ENCODE data around the gene GNB1L.

The GNB1L gene, protein sequence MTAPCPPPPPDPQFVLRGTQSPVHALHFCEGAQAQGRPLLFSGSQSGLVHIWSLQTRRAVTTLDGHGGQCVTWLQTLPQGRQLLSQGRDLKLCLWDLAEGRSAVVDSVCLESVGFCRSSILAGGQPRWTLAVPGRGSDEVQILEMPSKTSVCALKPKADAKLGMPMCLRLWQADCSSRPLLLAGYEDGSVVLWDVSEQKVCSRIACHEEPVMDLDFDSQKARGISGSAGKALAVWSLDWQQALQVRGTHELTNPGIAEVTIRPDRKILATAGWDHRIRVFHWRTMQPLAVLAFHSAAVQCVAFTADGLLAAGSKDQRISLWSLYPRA

GRCh38 chr22:19854778-19855503 lies at the start of gene GNB1L, which contains the start of gene RTL10:
TSS of gene GNB1L (minus strand) at chr22:19854874. CDS start at chr22:19821355, 33,519 bp downstream.
TSS of gene RTL10 (minus strand) at chr22:19854874. CDS start at chr22:19852261, 2,613 bp downstream.
- peak; percentile 90 for DNase-seq (ENCODE audit: low spot score)

DNA sequence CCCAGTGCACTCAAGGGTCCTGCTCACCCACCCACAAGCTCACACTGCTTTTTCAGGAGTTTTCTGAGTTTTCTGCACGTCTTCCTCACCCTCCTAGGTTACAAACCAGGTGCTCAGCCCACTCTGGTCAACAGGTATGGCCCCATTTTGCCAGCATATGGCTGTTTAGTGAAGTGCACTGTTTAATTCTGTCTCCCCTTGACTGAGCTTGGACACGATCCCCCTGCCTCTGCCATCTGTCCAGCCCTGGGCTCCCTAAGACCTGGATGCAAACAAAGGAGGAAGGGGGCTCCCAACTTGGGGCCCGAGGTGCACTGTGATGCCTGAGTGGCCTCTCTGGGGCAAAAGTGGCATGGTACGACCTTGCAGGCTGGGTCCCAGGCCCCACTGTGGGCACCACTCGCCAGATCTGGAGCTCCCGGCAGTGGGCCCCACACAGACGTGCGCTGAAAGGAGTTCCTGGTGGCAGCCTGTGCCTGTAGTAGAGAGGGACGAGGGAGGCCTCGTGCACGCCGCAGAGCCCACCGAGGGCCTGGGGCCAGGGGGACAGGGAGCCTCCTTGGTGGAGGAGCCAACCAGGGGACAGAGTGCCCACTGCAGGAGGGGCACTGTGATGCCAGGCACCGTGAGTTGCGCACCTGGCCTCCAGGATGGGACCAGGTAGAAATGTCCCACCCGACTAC lies 49.6 kb upstream of the GNB1L start:
- no peak for DNase-seq (ENCODE audit: low spot score)

- DNase-seq (ENCODE audit: low spot score), result no peak
Measured at GRCh38 chr22:19903513-19903912, 48.8 kb upstream of the GNB1L start.

GRCh38 chr22:19903031-19903430 lies 48.4 kb upstream of the GNB1L start:
- DNase-seq (ENCODE audit: low spot score), result no peak

- no peak for DNase-seq (ENCODE audit: low spot score)
Measured at GRCh38 chr22:19902245-19902715, 47.6 kb upstream of the GNB1L start.

GRCh38 chr22:19901577-19902244 lies 47.0 kb upstream of the GNB1L start:
- no peak for DNase-seq (ENCODE audit: low spot score)

DNA sequence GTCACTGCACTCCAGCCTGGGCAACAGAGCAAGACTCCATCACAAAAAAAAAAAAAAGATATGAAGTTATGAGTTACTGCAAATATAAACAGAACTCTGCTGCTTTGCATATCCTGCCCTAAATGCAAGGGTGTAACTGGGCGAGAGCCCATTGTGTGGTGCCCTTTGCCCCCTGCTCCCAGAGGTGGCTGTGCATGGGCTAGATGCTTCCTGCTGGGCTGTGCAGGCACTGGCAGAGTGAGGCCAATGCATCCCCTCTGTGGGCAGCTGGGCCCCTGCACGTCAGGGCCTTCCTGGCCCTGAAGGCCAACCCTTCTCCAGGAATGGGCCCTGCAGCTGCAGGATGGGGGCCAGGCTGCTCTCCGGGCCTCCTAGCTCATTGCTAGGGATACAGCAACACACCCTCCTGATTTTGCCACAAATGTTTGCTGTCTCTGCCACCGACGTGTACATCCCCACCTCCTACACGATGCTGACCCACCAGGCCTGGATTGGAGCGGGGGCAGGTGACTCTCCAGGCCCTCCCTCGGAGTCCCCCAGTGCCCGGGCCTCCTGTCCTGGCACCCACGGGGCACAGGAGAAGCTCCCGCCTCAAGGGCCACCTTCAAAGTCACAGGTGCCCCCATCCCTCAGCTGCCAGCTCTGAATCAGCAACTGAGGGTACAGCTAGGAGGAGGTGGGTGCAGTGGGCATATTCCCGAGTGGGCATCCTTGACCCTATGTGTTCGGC lies 46.2 kb upstream of the GNB1L start:
- no peak for DNase-seq (ENCODE audit: low spot score)

DNA sequence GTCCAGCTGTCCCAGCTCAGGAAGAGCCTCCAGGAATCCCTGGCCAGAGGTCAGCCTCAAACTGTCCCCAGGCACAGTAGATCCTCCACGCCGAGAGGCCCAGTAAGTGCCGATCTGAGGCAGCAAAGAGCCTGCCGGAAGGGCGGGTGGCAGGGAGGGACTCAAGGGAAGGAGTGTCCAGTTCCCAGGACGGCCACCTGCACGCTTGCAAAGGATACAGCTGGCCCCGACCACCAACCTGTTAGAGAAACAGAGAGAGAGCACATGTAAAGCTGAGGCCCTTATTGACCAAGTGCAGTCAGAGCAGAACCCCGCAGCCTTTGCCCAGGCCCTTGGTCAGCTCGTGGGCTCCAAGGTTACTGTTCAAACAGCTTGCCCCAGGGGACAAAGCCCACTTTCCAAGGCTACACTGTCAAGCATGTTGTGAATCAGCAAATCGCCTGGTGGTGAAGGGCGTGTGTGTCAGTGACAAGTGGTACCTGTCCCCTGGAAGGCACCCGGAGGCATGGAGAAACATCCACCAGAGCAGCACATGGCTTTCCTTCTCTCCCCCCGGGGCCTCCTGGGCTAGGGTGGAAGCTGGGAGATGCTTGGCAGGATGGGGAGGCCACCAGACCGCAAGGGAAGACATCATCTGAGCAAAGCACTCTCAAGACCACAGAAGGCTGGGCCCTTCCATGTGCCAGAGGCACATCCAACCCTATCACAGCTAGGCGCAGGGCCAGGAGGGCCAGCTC lies 44.3 kb upstream of the GNB1L start:
- DNase-seq (ENCODE audit: low spot score), result no peak

DNA sequence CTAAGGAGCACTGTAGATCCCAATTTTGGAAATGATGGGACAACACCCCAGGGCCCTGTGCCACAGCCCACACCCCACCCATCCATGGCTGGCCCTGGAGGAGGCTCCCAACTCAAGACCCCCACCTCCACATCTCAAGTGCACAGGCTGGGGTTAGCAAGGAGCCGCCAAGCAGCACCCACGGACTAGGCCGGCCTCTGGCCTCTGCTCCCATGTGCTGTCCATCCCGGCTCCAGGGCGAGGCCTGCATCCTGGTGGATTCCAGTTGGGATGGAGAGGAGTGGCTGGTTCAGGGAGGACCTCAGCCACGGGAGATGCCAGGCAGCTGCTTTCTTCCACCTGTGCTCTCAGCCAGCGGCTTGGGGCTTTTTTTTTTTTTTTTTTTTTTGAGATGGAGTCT lies 43.5 kb upstream of the GNB1L start:
- DNase-seq (ENCODE audit: low spot score), result no peak

DNA sequence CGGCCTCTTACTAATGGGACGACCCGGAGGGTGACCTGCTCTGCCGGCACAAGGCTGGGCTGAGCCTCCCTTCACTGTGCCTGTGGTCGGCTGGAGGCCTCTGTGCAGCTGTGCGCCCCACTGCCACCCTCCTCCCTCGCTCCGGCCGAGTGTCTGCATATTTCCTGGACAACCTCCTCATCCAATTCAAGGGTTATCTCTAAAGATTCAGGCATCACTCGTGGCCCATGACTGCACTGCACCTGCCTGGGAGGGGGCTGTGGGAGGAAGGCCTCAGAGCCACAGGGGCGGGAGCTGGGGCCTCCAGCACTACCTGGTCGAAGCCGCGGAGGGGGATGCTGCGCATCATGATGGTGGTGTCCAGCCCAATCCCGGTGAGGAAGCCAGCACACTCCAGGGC lies 43.1 kb upstream of the GNB1L start:
- no peak for DNase-seq (ENCODE audit: low spot score)

DNA sequence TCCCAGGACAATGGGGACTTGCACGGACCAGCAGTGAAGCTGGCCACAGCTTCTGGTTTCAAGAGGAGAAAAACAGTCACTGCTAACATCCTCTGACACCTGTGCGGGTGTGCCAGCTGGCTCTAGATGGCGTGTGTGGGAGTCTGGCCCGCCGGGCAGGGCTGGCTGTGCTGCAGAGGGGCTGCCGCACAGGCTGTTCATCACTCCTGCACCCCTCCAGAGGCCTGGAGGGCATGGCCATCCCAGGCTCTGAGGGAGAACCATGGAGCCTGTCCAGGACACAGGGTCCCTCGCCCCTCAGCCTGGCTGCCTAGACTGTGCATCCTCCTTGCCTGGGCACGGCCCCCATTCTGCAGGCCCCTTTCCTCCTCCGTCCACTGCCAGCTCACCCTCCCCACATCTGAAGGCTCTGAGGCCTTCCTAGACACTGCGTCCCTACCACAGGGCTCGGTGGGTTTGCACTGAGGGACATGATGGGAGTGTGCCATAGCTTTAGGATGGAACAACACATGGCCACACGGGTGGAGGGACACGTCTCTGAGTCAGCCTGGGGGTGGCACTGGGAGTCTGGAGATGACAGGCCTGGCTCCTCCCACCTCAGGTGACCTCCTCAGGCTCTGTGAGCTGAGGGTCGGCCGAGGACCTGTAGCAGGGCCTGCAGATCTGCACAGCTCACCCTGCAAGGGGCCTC lies 42.1 kb upstream of the GNB1L start:
- DNase-seq (ENCODE audit: low spot score), result no peak

GRCh38 chr22:19895160-19895849 lies 40.6 kb upstream of the GNB1L start:
- no peak for DNase-seq (ENCODE audit: low spot score)

GRCh38 chr22:19893363-19893762 lies 38.7 kb upstream of the GNB1L start:
- DNase-seq (ENCODE audit: low spot score), result no peak

DNA sequence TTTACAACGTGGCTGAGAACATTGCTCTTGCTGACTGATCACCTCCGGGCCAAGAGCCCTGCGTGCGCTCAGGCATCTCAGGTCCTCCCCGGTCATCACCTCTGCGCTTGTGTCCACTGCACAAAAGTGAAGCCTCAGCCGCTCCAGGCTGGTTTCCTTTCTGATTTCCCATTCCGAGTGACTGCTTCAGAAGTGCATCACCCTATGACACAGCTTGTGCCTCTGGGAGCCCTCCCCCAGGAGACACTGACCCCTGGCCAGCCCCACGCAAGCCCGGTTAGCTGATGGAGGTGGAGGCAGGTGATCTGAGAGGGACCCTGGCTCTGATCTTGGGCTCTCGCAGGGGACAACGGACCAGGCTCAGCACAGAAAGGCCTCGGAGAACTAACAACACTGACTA lies 38.3 kb upstream of the GNB1L start:
- DNase-seq (ENCODE audit: low spot score), result no peak

GRCh38 chr22:19892257-19892879 lies 37.7 kb upstream of the GNB1L start:
- DNase-seq (ENCODE audit: low spot score), result peak; percentile 44

GRCh38 chr22:19891317-19892256 lies 36.9 kb upstream of the GNB1L start:
- DNase-seq (ENCODE audit: low spot score), result no peak

- no peak for DNase-seq (ENCODE audit: low spot score)
Measured at GRCh38 chr22:19890502-19891316, 36.0 kb upstream of the GNB1L start.

All from HuH-7.5 (cell line).